RWPE2 (cell line): ENCODE results near the gene PNMT.

Experiments
- ATAC-seq: fragments of 200-7000 bp; cut with Tn5 transposase; 3 replicates; pipeline ENCODE4 v1.9.1; 2021; ENCODE audit warnings: low read depth
- DNase-seq: peaks from one replicate; pipeline ENCODE4 v3.0.0-alpha.2; 2020; ENCODE audit warnings: low spot score
- H3K27ac ChIP-seq: fragments of 450-650 bp; 2 replicates; pipeline ENCODE4 v1.5.1; 2017; ENCODE audit warnings: mild to moderate bottlenecking; ENCODE audit not compliant: poor library complexity, severe bottlenecking
- H3K27me3 ChIP-seq: fragments of 250-450 bp; sonication (Bioruptor Pico); 2 replicates; pipeline ENCODE4 v1.5.1; 2021; ENCODE audit warnings: mild to moderate bottlenecking, moderate library complexity; ENCODE audit not compliant: insufficient read depth, poor library complexity, severe bottlenecking
- H3K36me3 ChIP-seq: fragments of 250-450 bp; sonication (Bioruptor Pico); 2 replicates; pipeline ENCODE4 v1.5.1; 2020; ENCODE audit warnings: low read depth, mild to moderate bottlenecking, moderate library complexity
- H3K4me1 ChIP-seq: fragments of 250-450 bp; sonication (Bioruptor Pico); 2 replicates; pipeline ENCODE4 v1.5.1; 2021; ENCODE audit warnings: mild to moderate bottlenecking, moderate library complexity; ENCODE audit not compliant: insufficient read depth, poor library complexity, severe bottlenecking
- H3K4me3 ChIP-seq: fragments of 250-450 bp; sonication (Bioruptor Pico); 2 replicates; pipeline ENCODE4 v1.5.1; 2021; ENCODE audit warnings: mild to moderate bottlenecking, moderate library complexity; ENCODE audit not compliant: severe bottlenecking
- H3K9me3 ChIP-seq: fragments of 250-450 bp; sonication (Bioruptor Pico); 2 replicates; pipeline ENCODE4 v1.5.1; 2021; ENCODE audit warnings: mild to moderate bottlenecking, moderate library complexity; ENCODE audit not compliant: severe bottlenecking
- CTCF ChIP-seq: fragments of 450-650 bp; IDR thresholded peaks from one replicate; pipeline ENCODE4 v1.5.1; 2017; ENCODE audit warnings: mild to moderate bottlenecking, moderate library complexity; ENCODE audit not compliant: poor library complexity, severe bottlenecking

Gene PNMT

DNA sequence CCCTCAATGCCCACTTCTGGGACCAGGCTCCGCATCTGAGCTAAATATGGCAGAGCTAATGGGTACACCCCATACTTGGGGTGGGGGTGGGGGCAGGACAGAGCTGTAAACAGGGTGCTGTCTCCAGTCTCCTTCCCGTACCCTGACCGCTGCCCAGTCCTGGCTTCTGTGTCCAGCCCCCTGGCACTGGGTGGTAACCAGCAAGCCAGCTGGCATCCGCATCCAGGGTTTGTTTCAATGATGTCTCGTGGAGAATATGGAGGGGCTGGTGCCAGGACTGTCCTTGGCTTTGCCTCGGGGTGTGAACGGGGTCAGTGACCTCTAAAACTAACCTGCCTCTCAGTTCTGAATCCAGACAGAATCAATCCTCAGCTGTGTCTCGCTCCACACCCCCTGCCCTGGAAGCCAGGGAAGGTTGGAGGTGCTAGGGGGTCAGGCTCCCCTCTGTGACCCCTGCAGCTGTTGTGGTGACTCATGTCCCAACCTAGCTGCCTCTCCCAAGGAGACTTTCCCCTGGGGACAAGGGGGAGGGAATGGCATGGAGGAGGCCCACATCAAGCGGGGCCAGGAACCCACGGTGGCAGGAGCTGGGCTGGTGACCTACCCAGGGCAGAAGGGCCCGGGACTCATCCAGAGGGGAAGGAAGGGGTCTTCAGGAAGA lies 1.5 kb upstream of the PNMT start:
- no peak for ATAC-seq
- no peaks in the 10 kb centered on the region for H3K9me3 ChIP-seq
- no peaks in the 10 kb centered on the region for H3K4me1 ChIP-seq
- peak; percentile 51 for DNase-seq
- H3K27me3 ChIP-seq, result peaks cover 4% of the 10 kb centered on the region
- no peak for TF ChIP-seq CTCF
- no peak overlapping the region for H3K4me3 ChIP-seq
- no peak overlapping the region for H3K27ac ChIP-seq
- H3K36me3 ChIP-seq, result no peaks in the 10 kb centered on the region

GRCh38 chr17:39667262-39667944 lies 850 bp upstream of the PNMT start:
- Histone ChIP-seq H3K27ac (no peak overlapping the region), H3K36me3 (no peaks in the 10 kb centered on the region), H3K4me1 (no peaks in the 10 kb centered on the region), H3K4me3 (no peak overlapping the region), H3K9me3 (no peaks in the 10 kb centered on the region), H3K27me3 (peaks cover 4% of the 10 kb centered on the region)
- peak; percentile 49 for DNase-seq
- no peak for TF ChIP-seq CTCF
- ATAC-seq, result no peak

DNA sequence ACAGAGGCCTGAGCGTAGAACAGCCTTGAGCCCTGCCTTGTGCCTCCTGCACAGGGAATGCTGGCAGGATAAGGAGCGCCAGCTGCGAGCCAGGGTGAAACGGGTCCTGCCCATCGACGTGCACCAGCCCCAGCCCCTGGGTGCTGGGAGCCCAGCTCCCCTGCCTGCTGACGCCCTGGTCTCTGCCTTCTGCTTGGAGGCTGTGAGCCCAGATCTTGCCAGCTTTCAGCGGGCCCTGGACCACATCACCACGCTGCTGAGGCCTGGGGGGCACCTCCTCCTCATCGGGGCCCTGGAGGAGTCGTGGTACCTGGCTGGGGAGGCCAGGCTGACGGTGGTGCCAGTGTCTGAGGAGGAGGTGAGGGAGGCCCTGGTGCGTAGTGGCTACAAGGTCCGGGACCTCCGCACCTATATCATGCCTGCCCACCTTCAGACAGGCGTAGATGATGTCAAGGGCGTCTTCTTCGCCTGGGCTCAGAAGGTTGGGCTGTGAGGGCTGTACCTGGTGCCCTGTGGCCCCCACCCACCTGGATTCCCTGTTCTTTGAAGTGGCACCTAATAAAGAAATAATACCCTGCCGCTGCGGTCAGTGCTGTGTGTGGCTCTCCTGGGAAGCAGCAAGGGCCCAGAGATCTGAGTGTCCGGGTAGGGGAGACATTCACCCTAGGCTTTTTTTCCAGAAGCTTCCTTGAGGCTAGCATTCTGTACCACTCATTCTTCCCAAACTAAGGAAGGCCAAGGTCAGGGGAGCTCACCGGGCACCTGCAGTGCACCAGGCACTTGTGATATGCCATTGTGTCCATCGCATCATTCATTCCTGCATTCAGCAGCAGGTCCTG lies 1.9 kb downstream of the PNMT start:
- Histone ChIP-seq H3K36me3 (no peaks in the 10 kb centered on the region), H3K27ac (no peak overlapping the region), H3K4me1 (no peaks in the 10 kb centered on the region), H3K9me3 (no peaks in the 10 kb centered on the region), H3K4me3 (no peak overlapping the region), H3K27me3 (peaks cover 4% of the 10 kb centered on the region)
- no peak for DNase-seq
- no peak for TF ChIP-seq CTCF
- no peak for ATAC-seq

GRCh38 chr17:39670746-39671145 lies 2.5 kb downstream of the PNMT start:
- DNase-seq (no peak), ATAC-seq (no peak)
- H3K27me3 ChIP-seq, result peaks cover 4% of the 10 kb centered on the region
- H3K9me3 ChIP-seq, result no peaks in the 10 kb centered on the region
- H3K4me1 ChIP-seq, result no peaks in the 10 kb centered on the region
- H3K4me3 ChIP-seq, result no peak overlapping the region
- no peaks in the 10 kb centered on the region for H3K36me3 ChIP-seq
- no peak for TF ChIP-seq CTCF
- no peak overlapping the region for H3K27ac ChIP-seq
